WI38 (cell line): ENCODE measurements around the gene UBE4B.

ENCODE experiments used
- H3K4me3 ChIP-seq: 2 replicates; pipeline ENCODE4 v1.5.1; 2011; ENCODE audit warnings: low read depth, mild to moderate bottlenecking, control low read depth, low read length
- CTCF ChIP-seq: IDR thresholded peaks from 2 replicates; pipeline ENCODE4 v1.5.1; 2012; ENCODE audit warnings: low read depth, mild to moderate bottlenecking, control low read depth, low read length

Gene UBE4B

GRCh38 chr1:10117132-10117531 lies 84.4 kb downstream of the UBE4B start:
- H3K4me3 ChIP-seq, result no peak overlapping the region
- no peak for TF ChIP-seq CTCF

GRCh38 chr1:10117865-10118264 lies 85.1 kb downstream of the UBE4B start:
- TF ChIP-seq CTCF, result no peak
- H3K4me3 ChIP-seq, result no peak overlapping the region

GRCh38 chr1:10121688-10122087 lies 88.9 kb downstream of the UBE4B start:
- H3K4me3 ChIP-seq, result no peak overlapping the region
- no peak for TF ChIP-seq CTCF

GRCh38 chr1:10122926-10123325 lies 90.2 kb downstream of the UBE4B start:
- TF ChIP-seq CTCF, result no peak
- H3K4me3 ChIP-seq, result no peak overlapping the region

- no peak overlapping the region for H3K4me3 ChIP-seq
- no peak for TF ChIP-seq CTCF
These were observed 95.5 kb downstream of the UBE4B start for GRCh38 chr1:10128101-10128765.

DNA sequence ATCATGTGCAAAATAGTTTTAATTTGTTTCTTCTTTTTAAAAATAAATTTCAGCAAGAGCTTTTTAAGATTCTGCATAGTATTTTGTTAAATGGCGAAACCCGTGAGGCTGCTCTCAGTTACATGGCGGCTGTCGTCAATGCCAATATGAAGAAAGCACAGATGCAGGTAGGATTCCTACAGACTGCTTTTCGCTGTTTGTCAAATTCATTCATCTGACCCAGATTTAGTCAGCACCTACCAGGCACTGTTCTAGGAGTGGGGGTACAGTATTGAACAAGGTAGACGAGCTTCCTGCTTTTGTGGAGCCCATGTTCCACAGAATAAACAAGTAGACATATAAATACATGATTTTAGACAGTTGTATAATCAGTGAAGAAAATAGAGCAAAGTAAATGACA lies 99.6 kb downstream of the UBE4B start:
- no peak for TF ChIP-seq CTCF
- H3K4me3 ChIP-seq, result no peak overlapping the region

- H3K4me3 ChIP-seq, result no peak overlapping the region
- TF ChIP-seq CTCF, result no peak
These were observed 100.1 kb downstream of the UBE4B start for GRCh38 chr1:10132852-10133251.
